ENCODE measurements around the gene CCDC148.

DNA sequence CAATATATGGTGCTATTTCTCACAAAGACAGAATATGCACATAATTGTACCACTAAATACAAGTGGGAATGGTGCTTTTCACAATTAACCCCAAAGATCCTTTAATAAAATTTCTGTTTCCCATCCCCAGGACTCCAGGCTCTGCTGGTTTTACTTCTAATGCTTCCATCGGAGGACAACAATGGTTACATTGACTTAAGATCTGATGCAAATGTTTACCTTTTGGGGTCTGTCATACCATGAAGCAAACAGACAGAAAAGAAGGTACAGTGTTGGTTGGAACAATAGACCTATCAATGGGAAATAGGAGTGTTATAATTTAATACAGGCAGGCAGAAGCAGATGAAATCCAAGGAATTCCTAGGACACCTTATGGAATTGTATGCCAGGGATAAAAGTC is 249.2 kb downstream of the CCDC148 start:
- TF ChIP-seq, protein P1, sequence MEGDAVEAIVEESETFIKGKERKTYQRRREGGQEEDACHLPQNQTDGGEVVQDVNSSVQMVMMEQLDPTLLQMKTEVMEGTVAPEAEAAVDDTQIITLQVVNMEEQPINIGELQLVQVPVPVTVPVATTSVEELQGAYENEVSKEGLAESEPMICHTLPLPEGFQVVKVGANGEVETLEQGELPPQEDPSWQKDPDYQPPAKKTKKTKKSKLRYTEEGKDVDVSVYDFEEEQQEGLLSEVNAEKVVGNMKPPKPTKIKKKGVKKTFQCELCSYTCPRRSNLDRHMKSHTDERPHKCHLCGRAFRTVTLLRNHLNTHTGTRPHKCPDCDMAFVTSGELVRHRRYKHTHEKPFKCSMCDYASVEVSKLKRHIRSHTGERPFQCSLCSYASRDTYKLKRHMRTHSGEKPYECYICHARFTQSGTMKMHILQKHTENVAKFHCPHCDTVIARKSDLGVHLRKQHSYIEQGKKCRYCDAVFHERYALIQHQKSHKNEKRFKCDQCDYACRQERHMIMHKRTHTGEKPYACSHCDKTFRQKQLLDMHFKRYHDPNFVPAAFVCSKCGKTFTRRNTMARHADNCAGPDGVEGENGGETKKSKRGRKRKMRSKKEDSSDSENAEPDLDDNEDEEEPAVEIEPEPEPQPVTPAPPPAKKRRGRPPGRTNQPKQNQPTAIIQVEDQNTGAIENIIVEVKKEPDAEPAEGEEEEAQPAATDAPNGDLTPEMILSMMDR (IDR thresholded peaks at IDR 0.05; ENCODE audit: low read depth, low read length, poor library complexity, severe bottlenecking), result no peak
- no peak for TF ChIP-seq EZH2phosphoT487 (IDR thresholded peaks at IDR 0.05; ENCODE audit: borderline replicate concordance, low read length)
